ENCODE results near the gene DPP6. TPM values are rescaled to one million over a fixed set of nuclear protein-coding genes. Genes with fewer than 3 reads are reported as not detected.
A peak's percentile ranks its signal among the peaks of the same experiment; 100 is the strongest.

DPP6 gene
- total RNA-seq, 1 experiment from 2014 or later, result 7.9 TPM

DNA sequence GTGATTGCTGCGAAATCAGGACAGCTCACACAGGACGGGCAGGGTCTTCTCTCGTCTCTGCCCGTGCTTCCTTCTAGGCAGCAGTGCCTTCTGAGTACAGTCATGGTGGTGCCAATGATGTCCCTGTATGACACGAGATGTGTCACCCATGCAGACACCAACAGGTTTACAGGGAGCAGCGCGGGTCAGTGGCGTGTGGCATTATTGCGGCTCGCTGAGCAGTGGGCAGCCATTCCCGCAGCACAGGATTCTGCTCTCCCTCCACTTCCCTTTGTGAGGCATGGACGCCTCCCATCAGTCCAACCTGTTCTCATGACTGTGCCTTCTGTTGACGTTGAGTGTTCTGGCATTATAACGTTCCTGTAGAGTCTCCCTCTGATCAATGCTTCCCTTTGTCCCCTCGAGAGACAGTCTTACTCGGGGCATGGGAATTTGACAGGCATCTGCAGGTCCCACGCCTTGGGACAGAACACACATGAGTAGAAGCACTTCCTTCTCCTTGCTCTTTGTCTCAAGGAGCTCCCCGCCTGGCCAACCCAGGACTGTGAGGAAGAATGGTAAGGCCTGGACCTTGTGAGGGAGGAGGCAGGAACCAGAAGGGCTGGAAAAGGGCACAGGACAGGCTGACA is 731.2 kb downstream of the DPP6 start:
- in situ Hi-C loops (cut with HindIII; ENCODE audit: low sequenced_read_pairs), result no loop called here
- no peak for DNase-seq (ENCODE audit: low spot score)

DNA sequence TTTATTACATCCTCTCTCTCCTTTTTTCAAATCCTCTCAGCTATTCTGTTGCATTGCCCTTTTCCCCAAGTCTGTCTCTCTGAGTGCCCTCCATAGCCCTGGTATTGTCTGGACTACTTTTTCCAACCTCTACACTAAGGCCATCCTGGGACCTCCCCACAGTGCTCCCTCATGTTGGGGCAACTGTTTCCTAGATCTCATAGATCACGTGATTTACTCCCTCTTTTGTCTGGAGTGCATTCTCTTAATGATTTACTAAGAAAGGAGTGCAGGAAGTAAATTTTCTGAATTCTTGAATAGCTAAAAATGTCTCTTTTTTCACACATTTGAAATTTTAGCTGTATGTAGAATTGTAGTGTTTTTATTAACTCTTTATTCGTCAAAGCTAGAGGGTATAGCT is 733.7 kb downstream of the DPP6 start:
- no peak for DNase-seq (ENCODE audit: low spot score)
- in situ Hi-C loops (cut with HindIII; ENCODE audit: low sequenced_read_pairs), result no loop called here

DNA sequence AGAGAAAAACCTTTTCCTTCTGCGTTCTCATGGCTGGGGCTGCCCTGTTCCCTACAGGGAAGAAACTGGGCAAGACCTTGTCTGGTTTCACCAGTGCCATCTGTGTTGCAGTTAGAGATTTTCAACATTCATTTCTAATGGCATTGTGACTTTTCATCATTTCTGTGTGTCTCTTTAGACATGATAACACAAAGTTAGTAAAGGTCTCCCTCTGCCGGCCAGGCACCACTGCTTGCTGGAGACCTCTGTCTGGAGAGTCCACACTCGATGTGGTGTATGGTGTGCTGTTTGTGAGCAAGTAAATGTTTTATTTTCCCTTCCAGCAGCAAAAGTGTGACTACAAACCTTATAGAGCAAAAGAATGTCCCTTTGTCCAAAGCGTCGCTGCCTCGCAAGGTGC is 737.2 kb downstream of the DPP6 start:
- in situ Hi-C loops (cut with HindIII; ENCODE audit: low sequenced_read_pairs), result no loop called here
- peak; percentile 51 for DNase-seq (ENCODE audit: low spot score)

DNA sequence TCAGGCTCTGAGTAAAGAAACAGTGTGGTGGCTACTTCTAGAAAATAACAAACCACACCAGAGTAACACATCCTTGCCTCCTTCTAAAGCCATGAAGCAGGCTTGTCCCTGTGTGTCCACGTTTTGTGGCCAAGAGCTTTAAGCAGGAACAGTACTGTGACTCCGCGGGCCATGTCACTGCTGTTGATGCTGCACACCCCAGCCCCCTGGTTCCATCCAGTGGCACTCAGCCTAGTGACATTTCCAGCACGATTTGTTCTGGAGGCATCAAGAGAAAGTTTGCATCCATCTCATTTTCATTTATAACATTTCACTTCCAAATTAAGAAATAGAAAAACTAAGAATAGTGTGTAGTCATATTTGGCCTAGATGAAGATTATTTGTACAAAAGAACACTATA is 739.4 kb downstream of the DPP6 start:
- DNase-seq (ENCODE audit: low spot score), result no peak
- in situ Hi-C loops (cut with HindIII; ENCODE audit: low sequenced_read_pairs), result no loop called here

DNA sequence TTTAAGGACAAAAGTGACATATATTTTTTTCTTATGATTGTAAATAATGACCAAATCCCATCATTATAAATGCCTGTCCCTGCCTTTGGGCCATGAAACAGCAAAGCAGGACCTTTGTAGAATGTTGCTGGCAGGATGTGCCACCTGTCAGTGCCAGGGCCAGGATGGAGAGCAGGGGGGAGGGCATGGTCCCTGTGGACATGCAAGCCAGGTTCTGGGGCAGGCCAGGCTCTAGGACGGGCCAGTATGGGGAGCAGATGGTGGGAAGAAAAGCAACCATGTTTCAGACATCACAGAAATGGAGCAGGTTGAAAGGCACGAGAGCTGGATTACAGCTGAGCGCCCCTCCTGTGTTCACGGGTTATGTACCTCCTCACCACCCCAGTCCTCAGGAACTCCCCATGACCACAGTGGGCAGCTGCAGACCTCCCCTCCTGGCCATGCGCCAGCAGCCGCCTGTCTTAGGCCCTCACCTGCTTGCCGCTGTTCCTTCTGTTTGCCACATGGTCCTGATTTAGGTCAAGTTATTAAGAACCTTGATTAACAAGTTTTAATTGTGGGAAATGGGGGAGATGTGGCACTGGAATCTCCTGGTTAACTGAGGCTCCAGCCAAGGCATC is 740.3 kb downstream of the DPP6 start:
- in situ Hi-C loops (cut with HindIII; ENCODE audit: low sequenced_read_pairs), result no loop called here
- peak; percentile 86 for DNase-seq (ENCODE audit: low spot score)

DNA sequence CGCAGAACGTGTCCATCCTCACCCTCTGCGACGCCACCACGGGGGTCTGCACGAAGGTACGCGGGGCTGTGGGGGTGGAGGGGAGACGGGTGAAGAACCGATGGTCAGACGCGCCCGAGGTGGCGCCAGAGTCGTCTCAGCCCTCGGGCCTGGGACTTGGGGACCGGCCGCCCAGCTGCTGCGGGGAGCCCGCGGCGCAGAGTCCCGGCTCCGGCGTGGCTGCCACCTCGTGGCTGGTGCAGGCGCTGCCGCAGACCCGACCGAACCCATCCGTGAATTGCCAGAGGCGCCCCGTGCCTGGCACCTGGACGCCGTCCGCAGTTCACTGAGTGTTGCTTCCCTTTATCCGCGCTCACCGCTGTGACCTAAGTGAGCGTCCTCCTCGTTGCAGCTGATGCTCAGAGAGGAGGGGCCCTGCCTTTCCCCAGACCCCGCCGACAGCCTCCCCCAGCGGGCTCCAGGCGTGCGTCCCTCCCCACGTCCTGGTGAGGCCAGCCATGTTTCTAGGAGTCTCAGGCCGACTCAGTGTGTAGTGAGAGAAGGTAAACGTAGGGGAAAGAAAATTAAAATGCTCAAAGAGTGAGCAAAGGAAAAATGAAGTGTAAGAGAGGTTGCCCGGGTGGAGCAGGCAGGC is 742.1 kb downstream of the DPP6 start:
- in situ Hi-C loops (cut with HindIII; ENCODE audit: low sequenced_read_pairs), result no loop called here
- no peak for DNase-seq (ENCODE audit: low spot score)

DNA sequence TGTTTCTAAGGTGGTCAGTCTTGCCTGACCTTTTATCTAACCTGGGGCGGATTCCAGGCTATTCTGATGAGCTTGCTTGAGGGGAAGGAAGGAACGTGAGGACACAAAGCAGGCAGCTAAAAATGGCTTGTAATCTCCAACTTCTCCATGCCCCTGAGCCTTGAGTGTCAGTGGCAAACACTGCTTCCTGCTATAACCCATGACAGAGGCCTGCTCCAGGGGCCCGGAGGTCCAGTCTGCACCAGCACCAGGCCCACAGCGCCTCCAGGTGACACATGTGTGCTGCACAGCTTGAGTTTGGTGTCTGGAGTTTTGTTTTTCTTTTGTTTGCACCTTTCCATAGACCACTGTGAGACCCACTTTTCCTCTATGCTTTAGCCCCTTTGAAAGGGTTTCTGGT is 742.8 kb downstream of the DPP6 start:
- DNase-seq (ENCODE audit: low spot score), result no peak
- in situ Hi-C loops (cut with HindIII; ENCODE audit: low sequenced_read_pairs), result no loop called here

DNA sequence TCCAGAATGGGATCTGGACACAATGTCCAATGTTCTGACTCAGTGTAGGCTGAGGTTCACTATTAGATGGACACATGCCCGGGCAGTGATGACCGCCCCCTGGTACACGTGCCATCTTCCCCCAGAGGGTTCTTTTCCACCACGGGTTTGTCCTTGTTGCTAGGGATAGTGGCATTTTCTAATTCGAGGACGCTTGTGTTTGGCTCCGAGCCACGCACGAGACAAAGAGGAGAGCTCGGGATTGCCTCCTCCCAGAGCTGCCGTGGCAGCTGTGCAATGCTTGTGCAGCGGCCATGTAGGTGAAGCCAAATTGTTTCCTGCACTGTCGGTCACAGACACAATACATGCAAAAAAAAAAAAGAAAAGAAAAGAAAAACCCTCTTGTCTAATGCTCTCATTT is 743.2 kb downstream of the DPP6 start:
- in situ Hi-C loops (cut with HindIII; ENCODE audit: low sequenced_read_pairs), result no loop called here
- DNase-seq (ENCODE audit: low spot score), result no peak

DNA sequence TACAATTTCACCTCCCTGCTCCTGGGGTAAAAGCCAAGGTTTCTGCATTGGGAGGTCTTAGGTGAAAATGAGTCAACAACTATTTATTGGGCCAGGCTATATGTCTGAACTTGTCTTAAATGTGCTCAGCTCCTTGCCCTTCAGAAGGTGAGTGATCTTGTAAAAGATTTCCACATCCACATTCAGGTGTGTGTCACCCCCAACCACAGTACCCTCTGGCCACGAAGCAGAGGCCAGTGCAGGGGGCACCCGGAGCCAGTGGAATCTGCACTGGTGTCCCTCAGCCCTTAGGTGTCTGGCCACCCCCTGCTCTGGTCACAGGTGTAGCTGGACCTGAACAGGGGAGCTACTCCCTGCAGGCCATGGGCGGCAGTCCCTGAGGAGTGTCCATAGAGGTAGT is 752.3 kb downstream of the DPP6 start:
- no peak for DNase-seq (ENCODE audit: low spot score)
- in situ Hi-C loops (cut with HindIII; ENCODE audit: low sequenced_read_pairs), result no loop called here

DNA sequence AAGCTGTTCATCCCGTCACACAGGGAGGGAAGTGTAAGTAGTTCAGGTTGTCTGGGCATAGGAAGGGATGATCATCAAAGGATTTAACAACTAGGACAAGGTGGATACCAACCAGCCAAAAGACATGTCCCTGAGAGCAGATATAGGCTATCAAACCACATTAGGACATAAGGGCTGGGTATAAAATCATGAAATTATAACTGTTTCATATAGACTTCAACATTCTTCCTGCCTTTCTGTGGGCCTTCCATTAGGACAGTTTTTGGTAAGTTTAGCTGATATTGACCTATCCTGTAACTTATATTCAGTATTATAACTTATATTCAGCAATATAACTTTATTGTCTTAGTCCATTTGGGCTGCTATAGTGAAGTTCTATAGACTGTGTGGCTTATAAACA is 759.8 kb downstream of the DPP6 start:
- in situ Hi-C loops (cut with HindIII; ENCODE audit: low sequenced_read_pairs), result no loop called here
- DNase-seq (ENCODE audit: low spot score), result no peak

DNA sequence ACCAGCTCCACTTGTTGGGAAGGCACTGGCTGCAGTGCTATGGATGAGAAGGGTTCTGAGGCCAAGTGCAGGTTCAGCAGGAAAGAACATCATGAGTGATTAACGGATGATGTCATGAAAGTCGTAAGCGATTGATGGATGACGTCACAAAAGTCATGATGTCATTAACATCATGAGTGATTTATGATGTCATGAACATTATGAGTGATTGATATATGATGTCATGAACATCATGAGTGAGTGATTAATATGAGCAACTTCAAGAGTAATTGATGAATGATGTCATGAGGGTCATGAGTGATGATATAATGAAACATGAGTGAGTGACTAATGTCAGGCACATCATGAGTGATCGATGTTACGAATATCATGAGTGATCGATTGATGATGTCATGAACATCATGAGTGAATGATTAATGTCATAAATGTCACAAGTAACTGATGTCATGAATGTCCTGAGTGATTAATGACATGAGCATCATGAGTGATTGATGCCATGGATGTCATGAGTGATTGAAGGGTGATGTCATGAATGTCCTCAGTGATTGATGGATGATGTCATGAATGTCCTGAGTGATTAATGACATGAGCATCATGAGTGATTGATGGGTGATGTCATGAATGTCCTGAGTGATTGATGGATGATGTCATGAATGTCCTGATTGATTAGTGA is 765.2 kb downstream of the DPP6 start:
- in situ Hi-C loops (cut with HindIII; ENCODE audit: low sequenced_read_pairs), result no loop called here
- DNase-seq (ENCODE audit: low spot score), result no peak

DNA sequence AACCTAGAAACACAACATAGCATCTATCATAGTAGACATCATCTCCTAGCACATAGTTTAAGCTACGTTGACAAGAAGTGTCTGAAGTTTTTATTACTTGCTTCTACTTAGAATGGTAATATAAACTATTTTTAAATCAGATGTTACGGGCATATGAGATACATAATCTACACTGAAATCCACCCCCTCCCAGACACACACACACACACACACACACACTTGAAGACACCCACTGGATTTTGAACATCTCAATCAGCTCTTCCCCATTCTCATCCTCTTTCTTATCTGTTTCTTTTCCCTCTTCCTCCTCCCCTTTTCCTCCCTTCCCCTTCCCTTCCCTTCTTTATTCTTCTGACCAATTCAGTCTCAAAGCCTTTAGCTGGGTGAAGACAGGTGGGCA is 774.8 kb downstream of the DPP6 start:
- no peak for DNase-seq (ENCODE audit: low spot score)
- in situ Hi-C loops (cut with HindIII; ENCODE audit: low sequenced_read_pairs), result no loop called here

DNA sequence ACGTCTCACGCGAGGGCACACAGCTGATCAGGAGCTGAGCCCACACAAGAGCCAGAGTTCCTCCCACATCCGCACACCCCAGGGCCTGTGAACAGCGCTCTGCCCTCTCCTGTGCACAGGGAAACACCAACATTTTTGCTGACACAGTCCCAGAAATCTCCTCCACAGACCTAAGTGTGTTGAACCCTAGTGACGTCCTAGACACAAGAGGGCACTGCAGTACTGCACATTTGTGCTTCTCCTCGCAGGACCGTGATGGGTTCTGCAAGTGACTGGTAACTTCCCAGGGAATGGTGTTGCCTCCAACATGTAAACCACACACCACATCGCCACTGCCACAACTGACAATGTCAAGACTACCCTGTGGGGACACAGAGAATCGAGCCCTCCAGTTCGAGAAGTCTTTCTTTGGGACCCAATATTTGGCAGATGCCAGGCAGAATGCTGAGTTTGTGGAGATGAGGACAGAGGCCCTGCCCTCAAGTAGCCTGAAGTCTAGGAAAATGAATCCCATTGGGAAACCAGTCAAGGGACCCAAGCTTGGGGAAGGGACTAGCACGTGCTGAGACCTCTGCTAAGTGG is 780.5 kb downstream of the DPP6 start:
- in situ Hi-C loops (cut with HindIII; ENCODE audit: low sequenced_read_pairs), result no loop called here
- peak; percentile 15 for DNase-seq (ENCODE audit: low spot score)

DNA sequence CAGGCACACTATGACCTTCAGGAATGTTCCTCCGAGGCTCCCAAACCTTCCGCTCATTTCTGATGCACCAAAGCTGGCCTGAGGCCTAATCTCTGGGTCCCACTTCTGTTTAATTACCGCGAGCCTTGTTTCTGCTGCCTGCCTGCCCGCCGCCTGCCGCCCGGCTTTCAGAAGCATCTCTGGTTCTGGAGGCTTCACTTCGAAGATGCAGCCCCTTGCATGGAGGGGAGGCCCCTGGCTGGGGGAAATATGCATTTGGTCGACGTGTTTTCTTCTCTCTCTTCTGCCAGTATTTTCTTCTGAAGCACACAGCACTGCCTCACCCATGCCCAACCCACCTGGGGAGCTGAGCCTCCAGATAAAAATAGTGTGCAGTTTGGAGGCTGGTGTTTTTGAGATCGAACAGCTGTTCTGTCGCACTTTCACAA is 783.8 kb downstream of the DPP6 start:
- in situ Hi-C loops (cut with HindIII; ENCODE audit: low sequenced_read_pairs), result no loop called here
- no peak for DNase-seq (ENCODE audit: low spot score)

DNA sequence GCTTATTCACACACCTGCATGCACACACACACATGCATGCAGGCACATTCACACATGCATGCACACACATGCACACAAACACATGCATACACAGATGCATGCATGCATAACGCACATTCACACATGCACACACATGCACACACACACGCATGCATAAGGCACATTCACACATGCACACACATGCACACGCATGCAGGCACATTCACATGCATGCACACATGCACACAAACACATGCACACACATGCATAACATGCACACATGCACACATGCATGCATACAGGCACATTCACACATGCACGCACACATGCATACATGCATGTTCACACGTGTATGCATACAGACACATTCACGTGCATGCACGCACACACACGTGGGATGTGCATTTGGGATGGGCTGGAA is 784.9 kb downstream of the DPP6 start:
- DNase-seq (ENCODE audit: low spot score), result no peak
- in situ Hi-C loops (cut with HindIII; ENCODE audit: low sequenced_read_pairs), result no loop called here

DNA sequence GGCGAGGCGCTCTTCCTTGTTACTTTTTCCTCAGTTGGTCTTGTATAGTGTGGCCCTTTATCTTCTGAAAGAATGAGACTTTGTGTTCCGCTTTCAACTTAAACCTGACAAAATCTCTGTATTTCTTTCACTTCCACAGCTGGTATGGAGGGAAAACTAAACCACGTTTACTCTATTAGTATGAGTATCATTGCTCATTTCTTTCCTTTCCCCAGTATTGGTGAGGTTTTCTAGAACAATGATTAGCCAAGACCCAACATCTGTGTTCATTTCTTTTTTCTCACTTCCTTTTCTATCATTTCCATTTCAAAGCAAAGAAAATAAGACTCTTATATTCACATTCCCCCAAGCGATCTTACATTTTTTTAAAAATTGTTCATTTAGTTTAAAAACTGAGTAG is 785.4 kb downstream of the DPP6 start:
- no peak for DNase-seq (ENCODE audit: low spot score)
- in situ Hi-C loops (cut with HindIII; ENCODE audit: low sequenced_read_pairs), result no loop called here

DNA sequence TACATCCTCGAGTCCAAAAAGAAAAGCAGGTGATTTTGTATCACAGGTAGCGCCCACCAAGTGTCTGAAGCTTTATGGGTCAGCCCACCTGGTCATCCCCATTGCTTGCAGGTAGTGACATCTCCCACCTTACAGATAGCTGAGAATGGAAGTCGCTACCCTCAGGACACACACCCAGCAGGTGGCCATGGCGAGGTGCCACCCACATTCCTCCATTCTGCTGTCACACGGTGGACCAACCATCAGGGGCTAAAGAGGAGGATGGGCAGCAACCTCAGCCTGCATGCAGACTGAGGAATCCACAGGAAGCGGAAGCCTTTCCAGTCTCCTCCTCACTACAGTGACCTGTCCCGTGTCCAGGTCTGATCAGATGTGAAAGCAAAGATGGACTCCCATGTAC is 787.9 kb downstream of the DPP6 start:
- DNase-seq (ENCODE audit: low spot score), result no peak
- in situ Hi-C loops (cut with HindIII; ENCODE audit: low sequenced_read_pairs), result no loop called here

DNA sequence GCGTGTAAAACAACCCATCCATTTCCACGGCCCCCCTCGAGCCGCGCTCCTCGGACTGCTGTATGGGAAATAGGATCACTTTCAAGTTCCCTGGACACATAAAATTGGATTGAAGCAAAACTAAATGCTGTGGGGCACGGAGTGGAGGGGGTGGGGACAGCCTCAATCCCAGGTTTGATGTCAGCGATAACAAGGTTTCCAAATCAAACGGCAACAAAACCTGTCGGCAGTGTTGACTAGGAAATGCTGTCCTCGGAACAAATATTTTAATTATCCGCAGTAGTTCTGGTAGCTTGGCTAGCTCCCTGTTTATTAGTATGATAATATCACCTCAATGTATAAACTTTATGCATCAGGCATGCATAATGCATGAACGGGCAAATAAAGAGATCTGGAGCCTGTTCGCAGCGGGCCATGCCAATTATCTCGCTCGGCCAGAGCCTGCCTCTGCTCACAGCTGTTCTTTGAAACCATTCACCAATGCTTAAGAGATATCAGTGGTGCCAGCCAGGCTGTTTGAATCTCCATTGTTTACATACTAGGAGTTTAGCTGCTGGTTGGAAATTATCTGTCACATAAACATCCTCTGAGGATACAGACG is 789.6 kb downstream of the DPP6 start:
- in situ Hi-C loops (cut with HindIII; ENCODE audit: low sequenced_read_pairs), result no loop called here
- DNase-seq (ENCODE audit: low spot score), result no peak

DNA sequence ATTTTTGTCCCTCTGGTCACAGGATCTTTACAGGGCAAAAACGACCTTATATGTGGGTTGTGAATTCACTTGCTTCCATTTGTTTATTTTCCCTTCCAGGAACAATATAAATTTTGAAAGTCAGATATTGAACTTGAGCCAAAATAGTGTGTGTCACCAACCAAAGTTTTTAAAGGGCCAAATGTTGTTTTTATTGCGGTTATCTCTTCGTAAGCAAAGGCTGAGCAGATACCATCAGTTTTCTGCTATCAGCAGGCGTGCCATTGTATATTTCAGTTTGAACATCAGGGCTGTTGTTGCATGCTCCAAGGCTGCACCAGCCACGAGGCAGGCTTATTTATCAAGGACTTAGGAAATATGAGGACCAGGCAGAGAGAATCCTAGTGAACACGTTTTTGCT is 790.4 kb downstream of the DPP6 start:
- DNase-seq (ENCODE audit: low spot score), result no peak
- in situ Hi-C loops (cut with HindIII; ENCODE audit: low sequenced_read_pairs), result no loop called here
